SU-DHL-6 (cell line): ENCODE measurements around the gene TGM6.

Experiments
- H2AFZ ChIP-seq: fragments of 200-600 bp; sonication (generic); 2 replicates; pipeline ENCODE4 v1.6.1; 2014; ENCODE audit warnings: low read depth, mild to moderate bottlenecking, moderate library complexity, mixed read lengths, antibody characterized with exemption, low read length; ENCODE audit not compliant: severe bottlenecking
- H3F3A ChIP-seq: fragments of 200-600 bp; shearing (Covaris generic); 2 replicates; pipeline ENCODE4 v1.6.0; 2016; ENCODE audit warnings: antibody characterized with exemption, mild to moderate bottlenecking; ENCODE audit not compliant: insufficient read depth
- H3K27ac ChIP-seq: fragments of 200-600 bp; sonication (generic); 2 replicates; pipeline ENCODE4 v1.5.1; 2016; ENCODE audit warnings: low read depth, mild to moderate bottlenecking, low read length, moderate library complexity, mixed read lengths
- H3K27me3 ChIP-seq: fragments of 200-600 bp; sonication (generic), shearing (Covaris generic); 2 replicates; pipeline ENCODE4 v1.6.0; 2014; ENCODE audit warnings: mild to moderate bottlenecking, low read length
- H3K36me3 ChIP-seq: fragments of 200-600 bp; sonication (generic); 2 replicates; pipeline ENCODE4 v1.6.1; 2014; ENCODE audit warnings: mild to moderate bottlenecking, low read length, mixed read lengths
- H3K4me2 ChIP-seq: fragments of 300-600, 200-600 bp; shearing (Covaris generic), sonication (generic); 2 replicates; pipeline ENCODE4 v1.6.0; 2014; ENCODE audit warnings: low read length, low read depth, mild to moderate bottlenecking; ENCODE audit not compliant: poor library complexity, severe bottlenecking
- H3K4me3 ChIP-seq: fragments of 200-600 bp; sonication (generic); 2 replicates; pipeline ENCODE4 v1.5.1; 2014; ENCODE audit warnings: antibody characterized with exemption, low read length, mild to moderate bottlenecking, mixed read lengths; ENCODE audit not compliant: insufficient read depth, poor library complexity, severe bottlenecking
- H3K79me2 ChIP-seq: fragments of 200-600 bp; sonication (generic); 2 replicates; pipeline ENCODE4 v1.6.1; 2014; ENCODE audit warnings: mild to moderate bottlenecking, low read length, moderate library complexity; ENCODE audit not compliant: insufficient read depth
- H3K9ac ChIP-seq: fragments of 200-600 bp; sonication (generic); 2 replicates; pipeline ENCODE4 v1.7.0; 2014; ENCODE audit warnings: mild to moderate bottlenecking, low read length
- H3K9me2 ChIP-seq: fragments of 200-600 bp; sonication (generic); replicated peaks from 2 replicates; pipeline ENCODE4 v1.6.1; 2014; ENCODE audit warnings: low read length; ENCODE audit not compliant: insufficient read depth
- H3K9me3 ChIP-seq: fragments of 200-600 bp; sonication (generic); 2 replicates; pipeline ENCODE4 v1.6.1; 2014; ENCODE audit warnings: low read length, mixed read lengths; ENCODE audit not compliant: insufficient read depth
- H4K20me1 ChIP-seq: fragments of 200-600 bp; sonication (generic); 2 replicates; pipeline ENCODE4 v1.6.1; 2014; ENCODE audit warnings: low read depth, mild to moderate bottlenecking, antibody characterized with exemption, low read length, moderate library complexity, mixed read lengths
- EZH2phosphoT487 ChIP-seq: fragments of 200-600 bp; sonication (generic), shearing (Covaris generic); conservative IDR thresholded peaks from 2 replicates; pipeline ENCODE4 v1.6.1; 2018; ENCODE audit warnings: mild to moderate bottlenecking, antibody characterized with exemption, low read length, moderate library complexity, mixed read lengths
- TF ChIP-seq, protein P1 (sequence below): fragments of 200-600 bp; sonication (generic); IDR thresholded peaks from one replicate; pipeline ENCODE4 v1.5.1; 2017; ENCODE audit warnings: antibody characterized with exemption, mild to moderate bottlenecking, low read length, moderate library complexity; ENCODE audit not compliant: insufficient read depth, poor library complexity, severe bottlenecking

TGM6 gene

DNA sequence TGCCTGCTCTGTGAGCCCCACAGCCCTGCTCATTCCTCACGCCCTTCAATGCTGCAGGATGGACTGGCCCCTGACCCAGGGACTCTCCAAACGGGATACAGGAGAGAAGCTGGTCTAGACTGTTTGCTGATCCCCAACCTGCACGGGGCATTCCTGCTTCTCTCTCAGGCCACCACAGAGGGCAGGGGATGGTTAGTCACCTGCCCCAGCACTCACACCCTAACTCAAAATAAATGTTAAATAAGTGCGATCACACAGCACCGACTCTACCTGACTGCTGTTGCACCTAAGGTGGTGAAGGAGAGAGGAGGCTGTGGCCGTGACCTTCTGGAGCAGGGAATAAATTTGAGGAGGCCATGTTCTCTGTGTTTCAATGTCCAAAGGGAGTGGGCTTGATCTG, 39.9 kb upstream of the TGM6 start:
- H3K27me3 ChIP-seq = no peaks in the 10 kb centered on the region
- no peak overlapping the region for H3K4me3 ChIP-seq
- H3K9me3 ChIP-seq = no peaks in the 10 kb centered on the region
- TF ChIP-seq, protein P1, sequence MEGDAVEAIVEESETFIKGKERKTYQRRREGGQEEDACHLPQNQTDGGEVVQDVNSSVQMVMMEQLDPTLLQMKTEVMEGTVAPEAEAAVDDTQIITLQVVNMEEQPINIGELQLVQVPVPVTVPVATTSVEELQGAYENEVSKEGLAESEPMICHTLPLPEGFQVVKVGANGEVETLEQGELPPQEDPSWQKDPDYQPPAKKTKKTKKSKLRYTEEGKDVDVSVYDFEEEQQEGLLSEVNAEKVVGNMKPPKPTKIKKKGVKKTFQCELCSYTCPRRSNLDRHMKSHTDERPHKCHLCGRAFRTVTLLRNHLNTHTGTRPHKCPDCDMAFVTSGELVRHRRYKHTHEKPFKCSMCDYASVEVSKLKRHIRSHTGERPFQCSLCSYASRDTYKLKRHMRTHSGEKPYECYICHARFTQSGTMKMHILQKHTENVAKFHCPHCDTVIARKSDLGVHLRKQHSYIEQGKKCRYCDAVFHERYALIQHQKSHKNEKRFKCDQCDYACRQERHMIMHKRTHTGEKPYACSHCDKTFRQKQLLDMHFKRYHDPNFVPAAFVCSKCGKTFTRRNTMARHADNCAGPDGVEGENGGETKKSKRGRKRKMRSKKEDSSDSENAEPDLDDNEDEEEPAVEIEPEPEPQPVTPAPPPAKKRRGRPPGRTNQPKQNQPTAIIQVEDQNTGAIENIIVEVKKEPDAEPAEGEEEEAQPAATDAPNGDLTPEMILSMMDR = no peak
- TF ChIP-seq EZH2phosphoT487 = no peak
- H3K9ac ChIP-seq = no peak overlapping the region
- H3K4me2 ChIP-seq = no peak overlapping the region
- no peaks in the 10 kb centered on the region for H3K9me2 ChIP-seq
- H2AFZ ChIP-seq = no peak overlapping the region
- H3F3A ChIP-seq = no peaks in the 10 kb centered on the region
- H3K79me2 ChIP-seq = no peaks in the 10 kb centered on the region
- H3K36me3 ChIP-seq = no peaks in the 10 kb centered on the region
- no peak overlapping the region for H3K27ac ChIP-seq
- no peaks in the 10 kb centered on the region for H4K20me1 ChIP-seq

DNA sequence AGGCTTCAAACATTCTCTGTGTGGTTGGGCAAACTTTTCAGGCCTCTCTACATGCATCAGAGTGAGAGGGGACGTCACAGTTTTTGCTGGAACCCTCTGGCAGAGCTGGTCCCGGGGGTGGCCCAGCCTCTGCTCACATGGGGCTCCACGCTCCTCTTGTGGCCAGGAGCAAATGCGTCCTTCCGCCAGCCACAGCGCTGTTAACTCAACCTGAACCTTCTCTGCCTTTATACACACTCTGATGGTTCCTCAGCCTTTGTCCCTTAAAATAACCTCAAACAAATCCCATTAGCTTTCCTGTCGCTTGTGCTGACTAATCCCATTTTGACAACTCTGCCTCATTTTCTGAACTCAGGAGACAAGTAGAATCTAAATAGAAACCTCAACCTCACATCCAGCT, 39.4 kb upstream of the TGM6 start:
- no peaks in the 10 kb centered on the region for H3K9me2 ChIP-seq
- no peak overlapping the region for H3K9ac ChIP-seq
- H4K20me1 ChIP-seq = no peaks in the 10 kb centered on the region
- no peak overlapping the region for H3K4me3 ChIP-seq
- H3K79me2 ChIP-seq = no peaks in the 10 kb centered on the region
- no peak overlapping the region for H3K27ac ChIP-seq
- TF ChIP-seq, protein P1 = no peak
- TF ChIP-seq EZH2phosphoT487 = no peak
- no peaks in the 10 kb centered on the region for H3K36me3 ChIP-seq
- H3K27me3 ChIP-seq = no peaks in the 10 kb centered on the region
- H2AFZ ChIP-seq = no peak overlapping the region
- no peak overlapping the region for H3K4me2 ChIP-seq
- no peaks in the 10 kb centered on the region for H3K9me3 ChIP-seq
- H3F3A ChIP-seq = no peaks in the 10 kb centered on the region

DNA sequence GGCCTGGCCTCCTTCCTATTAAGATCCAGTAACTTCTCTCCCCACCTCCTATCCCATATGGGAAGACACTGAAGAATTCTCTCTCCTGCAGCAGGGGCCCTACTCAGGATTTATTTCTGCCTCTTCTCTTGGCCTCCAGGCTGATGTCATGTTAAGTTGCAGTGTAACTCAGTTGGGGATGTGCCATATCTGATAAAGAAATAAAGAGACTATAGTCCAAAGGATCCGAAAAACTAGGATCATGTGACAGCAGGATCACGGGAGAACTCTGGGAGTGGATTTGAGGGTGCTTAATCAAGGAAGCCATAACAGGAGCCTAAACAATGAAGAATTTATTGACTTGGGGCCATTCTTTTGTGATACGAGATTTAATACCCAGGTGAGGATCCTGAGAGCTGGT, 38.5 kb upstream of the TGM6 start:
- Histone ChIP-seq H3K9me2 (no peaks in the 10 kb centered on the region), H3K4me2 (no peak overlapping the region), H3K36me3 (no peaks in the 10 kb centered on the region), H3K9ac (no peak overlapping the region), H3K27me3 (no peaks in the 10 kb centered on the region), H3F3A (no peaks in the 10 kb centered on the region), H3K27ac (no peak overlapping the region), H3K9me3 (no peaks in the 10 kb centered on the region), H3K4me3 (no peak overlapping the region), H3K79me2 (no peaks in the 10 kb centered on the region), H2AFZ (no peak overlapping the region), H4K20me1 (no peaks in the 10 kb centered on the region)
- TF ChIP-seq, protein P1 = no peak
- no peak for TF ChIP-seq EZH2phosphoT487
